Measurements from ENCODE around the gene OTOP2. TPM values are rescaled to one million over a fixed set of nuclear protein-coding genes. Genes with fewer than 3 reads are reported as not detected.

OTOP2 gene
- total and polyA plus RNA-seq, 2 experiments from 2014 or later: not detected

GRCh38 chr17:74946641-74947040, 22.6 kb downstream of the OTOP2 start:
- no peaks in the 10 kb centered on the region for H3K36me3 ChIP-seq (ENCODE audit: low read depth)
- in situ Hi-C loops (cut with MboI): no loop called here

GRCh38 chr17:74947041-74947754, 23.1 kb downstream of the OTOP2 start:
- no peak for TF ChIP-seq EZH2phosphoT487 (IDR thresholded peaks at IDR 0.05; ENCODE audit: insufficient read depth, low read depth)
- no peak for TF ChIP-seq EZH2 (IDR thresholded peaks at IDR 0.05; ENCODE audit: insufficient read depth, poor library complexity, severe bottlenecking)
- DNase-seq: no peak
- Histone ChIP-seq H3K9me2 (ENCODE audit: insufficient read depth) (no peaks in the 10 kb centered on the region), H2AFZ (no peak overlapping the region), H3F3A (ENCODE audit: insufficient read depth) (no peaks in the 10 kb centered on the region), H3K79me2 (ENCODE audit: insufficient read depth) (no peaks in the 10 kb centered on the region), H3K36me3 (ENCODE audit: low read depth) (no peaks in the 10 kb centered on the region), H3K4me1 (ENCODE audit: insufficient read depth) (no peaks in the 10 kb centered on the region), H3K27me3 (replicated peaks; ENCODE audit: insufficient read depth) (peaks cover 44% of the 10 kb centered on the region), H3K9me3 (ENCODE audit: low read depth) (no peaks in the 10 kb centered on the region), H3K27ac (no peak overlapping the region), H3K9ac (no peak overlapping the region), H3K4me2 (ENCODE audit: unreplicated experiment) (no peak overlapping the region), H4K20me1 (ENCODE audit: insufficient read depth) (no peaks in the 10 kb centered on the region), H3K4me3 (no peak overlapping the region)
- 75 to 77% methylated on average over 17 of the region's 17 CpGs for WGBS, 2 experiments (ENCODE audit: low coverage in 1 of 2, low lambda C conversion rate in 2 of 2, missing lambda C conversion rate in 2 of 2)
- in situ Hi-C loops (cut with MboI): no loop called here

More at GRCh38 chr17:74946641-74947040, 22.6 kb downstream of the OTOP2 start:
- DNase-seq: no peak
- Histone ChIP-seq H3K27me3 (replicated peaks; ENCODE audit: insufficient read depth) (peaks cover 44% of the 10 kb centered on the region), H3K27ac (no peak overlapping the region), H3K4me3 (no peak overlapping the region), H3K9me3 (ENCODE audit: low read depth) (no peaks in the 10 kb centered on the region), H2AFZ (no peak overlapping the region), H3K4me1 (ENCODE audit: insufficient read depth) (no peaks in the 10 kb centered on the region), H3K4me2 (ENCODE audit: unreplicated experiment) (no peak overlapping the region), H3K9ac (no peak overlapping the region), H3K79me2 (ENCODE audit: insufficient read depth) (no peaks in the 10 kb centered on the region), H3K9me2 (ENCODE audit: insufficient read depth) (no peaks in the 10 kb centered on the region), H4K20me1 (ENCODE audit: insufficient read depth) (no peaks in the 10 kb centered on the region), H3F3A (ENCODE audit: insufficient read depth) (no peaks in the 10 kb centered on the region)
- TF ChIP-seq EZH2phosphoT487 (IDR thresholded peaks at IDR 0.05; ENCODE audit: insufficient read depth, low read depth) (no peak), EZH2 (IDR thresholded peaks at IDR 0.05; ENCODE audit: insufficient read depth, poor library complexity, severe bottlenecking) (no peak)
- 70 to 77% methylated on average over 13 to 14 of the region's 14 CpGs for WGBS, 2 experiments (ENCODE audit: low coverage in 1 of 2, low lambda C conversion rate in 2 of 2, missing lambda C conversion rate in 2 of 2)

- Histone ChIP-seq H3K79me2 (ENCODE audit: insufficient read depth) (no peaks in the 10 kb centered on the region), H3K4me2 (ENCODE audit: unreplicated experiment) (no peak overlapping the region), H3K4me3 (no peak overlapping the region), H3F3A (ENCODE audit: insufficient read depth) (no peaks in the 10 kb centered on the region), H3K27me3 (replicated peaks; ENCODE audit: insufficient read depth) (peaks cover 28% of the 10 kb centered on the region), H4K20me1 (ENCODE audit: insufficient read depth) (no peaks in the 10 kb centered on the region), H3K9me2 (ENCODE audit: insufficient read depth) (no peaks in the 10 kb centered on the region), H3K27ac (no peak overlapping the region), H3K9ac (no peak overlapping the region), H3K9me3 (ENCODE audit: low read depth) (no peaks in the 10 kb centered on the region), H3K4me1 (ENCODE audit: insufficient read depth) (no peaks in the 10 kb centered on the region), H2AFZ (no peak overlapping the region), H3K36me3 (ENCODE audit: low read depth) (no peaks in the 10 kb centered on the region)
- no peak for DNase-seq
- WGBS, 2 experiments (ENCODE audit: low coverage in 1 of 2, low lambda C conversion rate in 2 of 2, missing lambda C conversion rate in 2 of 2): 28 to 34% methylated on average over 10 to 11 of the region's 12 CpGs
- TF ChIP-seq EZH2phosphoT487 (IDR thresholded peaks at IDR 0.05; ENCODE audit: insufficient read depth, low read depth) (no peak), EZH2 (IDR thresholded peaks at IDR 0.05; ENCODE audit: insufficient read depth, poor library complexity, severe bottlenecking) (no peak)
- in situ Hi-C loops (cut with MboI): no loop called here
Measured at GRCh38 chr17:74949455-74950115, 25.5 kb downstream of the OTOP2 start.

- Histone ChIP-seq H2AFZ (no peak overlapping the region), H3K27me3 (replicated peaks; ENCODE audit: insufficient read depth) (peaks cover 23% of the 10 kb centered on the region), H3K36me3 (ENCODE audit: low read depth) (no peaks in the 10 kb centered on the region), H3K27ac (no peak overlapping the region), H3K9me2 (ENCODE audit: insufficient read depth) (no peaks in the 10 kb centered on the region), H3K9me3 (ENCODE audit: low read depth) (no peaks in the 10 kb centered on the region), H3F3A (ENCODE audit: insufficient read depth) (no peaks in the 10 kb centered on the region), H3K79me2 (ENCODE audit: insufficient read depth) (no peaks in the 10 kb centered on the region), H3K9ac (no peak overlapping the region), H3K4me3 (no peak overlapping the region), H4K20me1 (ENCODE audit: insufficient read depth) (no peaks in the 10 kb centered on the region), H3K4me2 (ENCODE audit: unreplicated experiment) (no peak overlapping the region), H3K4me1 (ENCODE audit: insufficient read depth) (no peaks in the 10 kb centered on the region)
- DNase-seq: no peak
- in situ Hi-C loops (cut with MboI): no loop called here
- 58 to 59% methylated on average over 7 to 8 of the region's 8 CpGs for WGBS, 2 experiments (ENCODE audit: low coverage in 1 of 2, low lambda C conversion rate in 2 of 2, missing lambda C conversion rate in 2 of 2)
- no peak for TF ChIP-seq EZH2phosphoT487 (IDR thresholded peaks at IDR 0.05; ENCODE audit: insufficient read depth, low read depth)
- TF ChIP-seq EZH2 (IDR thresholded peaks at IDR 0.05; ENCODE audit: insufficient read depth, poor library complexity, severe bottlenecking): no peak
Measured at GRCh38 chr17:74950207-74950606, 26.1 kb downstream of the OTOP2 start.
